BE2C (cell line): ENCODE data around the gene ZNF236.

Experiments used
- DNase-seq: peaks from one replicate; pipeline ENCODE4 v3.0.0-alpha.2; 2020
- H3K27me3 ChIP-seq: fragments of 250-450 bp; sonication (Bioruptor Pico); 2 replicates; pipeline ENCODE4 v1.5.1; 2020; ENCODE audit warnings: mild to moderate bottlenecking
- H3K36me3 ChIP-seq: fragments of 250-450 bp; sonication (Bioruptor Pico); 2 replicates; pipeline ENCODE4 v1.5.1; 2020; ENCODE audit warnings: mild to moderate bottlenecking
- H3K4me1 ChIP-seq: fragments of 250-450 bp; sonication (Bioruptor Pico); 2 replicates; pipeline ENCODE4 v1.5.1; 2020
- H3K4me3 ChIP-seq: 2 replicates; pipeline ENCODE4 v1.5.1; 2011; ENCODE audit warnings: low read depth, low read length
- H3K9me3 ChIP-seq: fragments of 250-450 bp; sonication (Bioruptor Pico); 2 replicates; pipeline ENCODE4 v1.5.1; 2020
- CTCF ChIP-seq: IDR thresholded peaks from 2 replicates; pipeline ENCODE4 v1.5.1; 2012; ENCODE audit warnings: mild to moderate bottlenecking, low read depth, low read length

The ZNF236 gene

GRCh38 chr18:76948345-76948744 is 126.0 kb downstream of the ZNF236 start:
- H3K4me3 ChIP-seq, result no peak overlapping the region
- DNase-seq, result no peak
- no peaks in the 10 kb centered on the region for H3K9me3 ChIP-seq
- H3K36me3 ChIP-seq, result no peaks in the 10 kb centered on the region
- TF ChIP-seq CTCF, result no peak
- no peaks in the 10 kb centered on the region for H3K27me3 ChIP-seq
- H3K4me1 ChIP-seq, result no peaks in the 10 kb centered on the region

GRCh38 chr18:76951456-76952247 is 129.3 kb downstream of the ZNF236 start:
- H3K9me3 ChIP-seq, result no peaks in the 10 kb centered on the region
- H3K4me3 ChIP-seq, result no peak overlapping the region
- no peaks in the 10 kb centered on the region for H3K4me1 ChIP-seq
- no peak for DNase-seq
- TF ChIP-seq CTCF, result no peak
- H3K36me3 ChIP-seq, result no peaks in the 10 kb centered on the region
- no peaks in the 10 kb centered on the region for H3K27me3 ChIP-seq

GRCh38 chr18:76952747-76953146 is 130.4 kb downstream of the ZNF236 start:
- H3K36me3 ChIP-seq, result no peaks in the 10 kb centered on the region
- no peaks in the 10 kb centered on the region for H3K27me3 ChIP-seq
- no peaks in the 10 kb centered on the region for H3K9me3 ChIP-seq
- DNase-seq, result no peak
- H3K4me3 ChIP-seq, result no peak overlapping the region
- H3K4me1 ChIP-seq, result no peaks in the 10 kb centered on the region
- no peak for TF ChIP-seq CTCF

GRCh38 chr18:76953156-76953555 is 130.8 kb downstream of the ZNF236 start:
- Histone ChIP-seq H3K4me1 (no peaks in the 10 kb centered on the region), H3K27me3 (no peaks in the 10 kb centered on the region), H3K36me3 (no peaks in the 10 kb centered on the region), H3K4me3 (no peak overlapping the region), H3K9me3 (no peaks in the 10 kb centered on the region)
- no peak for DNase-seq
- no peak for TF ChIP-seq CTCF

GRCh38 chr18:76953583-76954233 is 131.4 kb downstream of the ZNF236 start:
- TF ChIP-seq CTCF, result no peak
- no peak for DNase-seq
- no peaks in the 10 kb centered on the region for H3K9me3 ChIP-seq
- H3K4me3 ChIP-seq, result no peak overlapping the region
- H3K36me3 ChIP-seq, result no peaks in the 10 kb centered on the region
- H3K4me1 ChIP-seq, result no peaks in the 10 kb centered on the region; the same call in 1 of the 2 replicates
- no peaks in the 10 kb centered on the region for H3K27me3 ChIP-seq
